NCI-H226 (cell line): ENCODE data around the gene TBC1D28.
"Not testable (repeated sequence)": the region's sequence is repeated elsewhere in the genome, so short reads cannot be mapped to it uniquely, and the experiment has no call there.

Experiments
- DNase-seq: peaks from one replicate; pipeline ENCODE4 v3.0.0-alpha.2; 2015

The TBC1D28 gene

GRCh38 chr17:18613016-18613415, 31.2 kb downstream of the TBC1D28 start:
- DNase-seq, result not testable (repeated sequence)

GRCh38 chr17:18593138-18593537, 51.1 kb downstream of the TBC1D28 start:
- DNase-seq, result not testable (repeated sequence)
